ENCODE measurements around the gene PHF12.

Gene PHF12

GRCh38 chr17:28951428-28951990, at the start of gene PHF12:
Gene PHF12, minus strand, starts transcription at chr17:28951518. Its CDS starts 558 bp downstream, at chr17:28950960.
- peak; percentile 100 for DNase-seq

- no peak for DNase-seq
Observed at GRCh38 chr17:29000973-29001372, 49.7 kb upstream of the PHF12 start.

GRCh38 chr17:28999206-28999605, 47.9 kb upstream of the PHF12 start:
- no peak for DNase-seq

- DNase-seq, result peak; percentile 46
Observed at GRCh38 chr17:28997806-28998205, 46.5 kb upstream of the PHF12 start.

- no peak for DNase-seq
Observed at GRCh38 chr17:28996554-28997096, 45.3 kb upstream of the PHF12 start.

- no peak for DNase-seq
Observed at GRCh38 chr17:28993645-28994426, 42.5 kb upstream of the PHF12 start.

GRCh38 chr17:28992625-28993600, 41.6 kb upstream of the PHF12 start:
- no peak for DNase-seq

GRCh38 chr17:28992185-28992584, 40.9 kb upstream of the PHF12 start:
- no peak for DNase-seq

GRCh38 chr17:28991779-28992178, 40.5 kb upstream of the PHF12 start:
- no peak for DNase-seq

GRCh38 chr17:28989028-28989427, 37.7 kb upstream of the PHF12 start:
- DNase-seq, result no peak

GRCh38 chr17:28988475-28988874, 37.2 kb upstream of the PHF12 start:
- no peak for DNase-seq

- no peak for DNase-seq
Observed at GRCh38 chr17:28986714-28987655, 35.7 kb upstream of the PHF12 start.

GRCh38 chr17:28985950-28986713, 34.8 kb upstream of the PHF12 start:
- peak; percentile 86 for DNase-seq

GRCh38 chr17:28983286-28984230, 32.2 kb upstream of the PHF12 start:
- DNase-seq, result no peak

- no peak for DNase-seq
Observed at GRCh38 chr17:28982131-28982793, 30.9 kb upstream of the PHF12 start.

- DNase-seq, result no peak
Observed at GRCh38 chr17:28978356-28978964, 27.1 kb upstream of the PHF12 start.

GRCh38 chr17:28977659-28978355, 26.5 kb upstream of the PHF12 start:
- no peak for DNase-seq

GRCh38 chr17:28975646-28976045, 24.3 kb upstream of the PHF12 start:
- DNase-seq, result no peak
